ENCODE results near the gene SOX30. TPM values are rescaled to one million over a fixed set of nuclear protein-coding genes. Genes with fewer than 3 reads are reported as not detected.

The SOX30 gene
- total RNA-seq, 6 experiments from 2014 or later, result 0.09 to 0.19 (median 0.12) TPM; not detected in 2

DNA sequence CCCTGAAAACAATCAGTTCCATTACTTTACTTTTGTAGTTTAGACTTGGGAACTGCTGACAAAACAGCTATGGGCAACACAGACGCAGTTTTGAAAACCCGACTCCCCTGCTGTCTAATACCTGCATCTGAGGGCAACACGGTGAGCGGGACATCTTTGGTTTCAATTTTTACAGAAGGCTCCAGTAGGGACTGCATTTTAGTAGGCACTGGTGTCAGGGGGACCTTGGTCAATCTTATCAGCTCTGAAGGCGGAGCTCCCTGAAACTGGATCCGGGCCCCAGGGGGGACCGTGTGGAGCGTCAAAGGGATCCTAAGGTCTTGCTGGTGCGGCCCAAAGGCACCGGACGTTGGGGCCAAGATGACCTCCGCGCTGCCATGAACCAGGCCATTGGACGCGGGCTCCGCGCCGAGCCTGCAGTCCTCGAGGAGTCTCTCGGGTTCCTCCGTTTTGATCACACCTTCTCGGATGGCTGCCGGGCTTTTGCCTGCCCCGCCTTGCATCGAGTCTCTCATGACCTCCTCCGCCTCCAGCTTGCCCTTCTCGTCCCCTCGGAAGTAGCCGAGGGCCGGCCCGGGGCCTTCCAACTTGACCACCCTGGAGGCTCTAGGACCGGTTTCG, 1.1 kb downstream of the SOX30 start:
- Mint-ChIP-seq H3K4me1 (ENCODE audit: low read depth) (peaks cover 12% of the 10 kb centered on the region; the same call in 1 of the 2 replicates), H3K4me3 (no peak overlapping the region), H3K9me3 (peaks cover 27% of the 10 kb centered on the region), H3K27me3 (ENCODE audit: insufficient read depth) (no peaks in the 10 kb centered on the region), H3K27ac (no peak overlapping the region), H3K36me3 (ENCODE audit: low read depth) (peaks cover 22% of the 10 kb centered on the region)
- no peak for DNase-seq
- TF ChIP-seq, protein P1, sequence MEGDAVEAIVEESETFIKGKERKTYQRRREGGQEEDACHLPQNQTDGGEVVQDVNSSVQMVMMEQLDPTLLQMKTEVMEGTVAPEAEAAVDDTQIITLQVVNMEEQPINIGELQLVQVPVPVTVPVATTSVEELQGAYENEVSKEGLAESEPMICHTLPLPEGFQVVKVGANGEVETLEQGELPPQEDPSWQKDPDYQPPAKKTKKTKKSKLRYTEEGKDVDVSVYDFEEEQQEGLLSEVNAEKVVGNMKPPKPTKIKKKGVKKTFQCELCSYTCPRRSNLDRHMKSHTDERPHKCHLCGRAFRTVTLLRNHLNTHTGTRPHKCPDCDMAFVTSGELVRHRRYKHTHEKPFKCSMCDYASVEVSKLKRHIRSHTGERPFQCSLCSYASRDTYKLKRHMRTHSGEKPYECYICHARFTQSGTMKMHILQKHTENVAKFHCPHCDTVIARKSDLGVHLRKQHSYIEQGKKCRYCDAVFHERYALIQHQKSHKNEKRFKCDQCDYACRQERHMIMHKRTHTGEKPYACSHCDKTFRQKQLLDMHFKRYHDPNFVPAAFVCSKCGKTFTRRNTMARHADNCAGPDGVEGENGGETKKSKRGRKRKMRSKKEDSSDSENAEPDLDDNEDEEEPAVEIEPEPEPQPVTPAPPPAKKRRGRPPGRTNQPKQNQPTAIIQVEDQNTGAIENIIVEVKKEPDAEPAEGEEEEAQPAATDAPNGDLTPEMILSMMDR (IDR thresholded peaks at IDR 0.05), result no peak

GRCh38 chr5:157649101-157649500, 3.1 kb downstream of the SOX30 start:
- Mint-ChIP-seq H3K36me3 (ENCODE audit: low read depth) (peaks cover 18% of the 10 kb centered on the region), H3K4me1 (ENCODE audit: low read depth) (peaks cover 12% of the 10 kb centered on the region; the same call in 1 of the 2 replicates), H3K27ac (no peak overlapping the region), H3K4me3 (no peak overlapping the region), H3K9me3 (peaks cover 19% of the 10 kb centered on the region), H3K27me3 (ENCODE audit: insufficient read depth) (no peaks in the 10 kb centered on the region; the same call in 1 of the 2 replicates)
- TF ChIP-seq, protein P1 (IDR thresholded peaks at IDR 0.05), result no peak
- DNase-seq, result no peak

DNA sequence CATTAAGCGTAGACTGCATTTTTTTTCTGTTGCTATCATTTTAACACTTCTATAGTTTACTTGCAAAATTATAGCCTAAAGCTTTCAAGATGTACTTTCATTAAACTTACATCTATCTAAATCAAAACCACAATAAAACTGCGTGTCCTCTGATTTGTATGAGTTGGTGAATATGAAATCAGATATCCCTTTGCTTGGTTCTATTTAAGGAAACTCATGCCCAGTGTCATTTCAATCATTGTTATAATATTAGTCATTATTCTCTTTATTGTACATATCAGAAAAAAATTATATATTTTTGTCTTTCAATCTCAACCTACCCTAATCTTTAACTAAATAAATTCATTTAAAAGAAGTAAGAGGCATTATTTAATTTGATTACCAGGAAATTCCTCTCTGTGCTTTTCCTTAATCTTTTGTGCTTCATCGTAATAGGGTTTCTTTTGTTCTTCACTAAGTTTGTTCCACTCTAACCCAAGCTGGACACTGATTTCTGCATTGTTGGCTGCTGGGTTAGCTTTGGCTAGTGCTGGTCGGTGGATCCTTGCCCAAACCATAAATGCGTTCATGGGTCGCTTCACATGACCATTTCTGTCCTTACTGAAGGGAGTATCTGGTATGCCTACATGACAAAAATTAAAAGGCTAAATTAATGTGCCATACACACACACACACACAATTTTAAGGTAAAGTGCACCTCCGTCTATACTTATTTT, 3.8 kb downstream of the SOX30 start:
- TF ChIP-seq, protein P1 (IDR thresholded peaks at IDR 0.05), result no peak
- DNase-seq, result no peak
- H3K27me3 Mint-ChIP-seq (ENCODE audit: insufficient read depth), result no peaks in the 10 kb centered on the region; the same call in 1 of the 2 replicates
- no peak overlapping the region for H3K4me3 Mint-ChIP-seq
- peaks cover 13% of the 10 kb centered on the region for H3K36me3 Mint-ChIP-seq (ENCODE audit: low read depth)
- H3K4me1 Mint-ChIP-seq (ENCODE audit: low read depth), result peaks cover 12% of the 10 kb centered on the region; the same call in 1 of the 2 replicates
- H3K9me3 Mint-ChIP-seq, result peaks cover 14% of the 10 kb centered on the region
- no peak overlapping the region for H3K27ac Mint-ChIP-seq

GRCh38 chr5:157640406-157641066, 11.7 kb downstream of the SOX30 start:
- H3K9me3 Mint-ChIP-seq, result no peaks in the 10 kb centered on the region
- H3K27me3 Mint-ChIP-seq (ENCODE audit: insufficient read depth), result no peaks in the 10 kb centered on the region; the same call in 1 of the 2 replicates
- TF ChIP-seq, protein P1 (IDR thresholded peaks at IDR 0.05), result no peak
- no peaks in the 10 kb centered on the region for H3K4me1 Mint-ChIP-seq (ENCODE audit: low read depth)
- DNase-seq, result no peak
- H3K27ac Mint-ChIP-seq, result no peak overlapping the region
- no peak overlapping the region for H3K4me3 Mint-ChIP-seq
- no peaks in the 10 kb centered on the region for H3K36me3 Mint-ChIP-seq (ENCODE audit: low read depth)

GRCh38 chr5:157630341-157630740, 21.9 kb downstream of the SOX30 start:
- H3K4me1 Mint-ChIP-seq (ENCODE audit: low read depth), result no peaks in the 10 kb centered on the region
- H3K27ac Mint-ChIP-seq, result no peak overlapping the region
- no peaks in the 10 kb centered on the region for H3K27me3 Mint-ChIP-seq (ENCODE audit: insufficient read depth)
- DNase-seq, result no peak
- H3K36me3 Mint-ChIP-seq (ENCODE audit: low read depth), result peaks cover 13% of the 10 kb centered on the region
- H3K9me3 Mint-ChIP-seq, result peaks cover 7% of the 10 kb centered on the region
- TF ChIP-seq, protein P1 (IDR thresholded peaks at IDR 0.05), result no peak
- H3K4me3 Mint-ChIP-seq, result no peak overlapping the region
